ENCODE measurements around the gene WDR73. TPM values are rescaled to one million over a fixed set of nuclear protein-coding genes. Genes with fewer than 3 reads are reported as not detected.

Gene WDR73
- total and polyA plus RNA-seq, 2 of the 8 experiments (the other 6 are each of a cell fraction or from before 2014, with no cell fraction given), result 22.7 to 23.1 TPM

GRCh38 chr15:84649706-84650105 lies 4.4 kb downstream of the WDR73 start (continued):
- TF ChIP-seq TAF1 (IDR thresholded peaks at IDR 0.05; ENCODE audit: low read depth, low read length) (no peak), SP4 (IDR thresholded peaks at IDR 0.05; ENCODE audit: low read length) (no peak), CBX5 (IDR thresholded peaks at IDR 0.05; ENCODE audit: low read depth, low read length) (no peak), CHD7 (IDR thresholded peaks at IDR 0.05; ENCODE audit: insufficient replicate concordance, low read length) (no peak)
